ENCODE results near the gene NLGN1. TPM values are rescaled to one million over a fixed set of nuclear protein-coding genes. Genes with fewer than 3 reads are reported as not detected.

Gene NLGN1
- total RNA-seq, 3 donors from 2014 or later, result 0.43 to 14.3 (median 2.0) TPM

GRCh38 chr3:173938159-173938558, 540.6 kb downstream of the NLGN1 start:
- no peaks in the 10 kb centered on the region for H3K9me3 ChIP-seq
- no peak for DNase-seq
- intact Hi-C loops (cut with DNase I, micrococcal nuclease), result no loop called here
- no peak overlapping the region for H3K4me3 ChIP-seq
- ATAC-seq, result no peak
- TF ChIP-seq, protein P1, sequence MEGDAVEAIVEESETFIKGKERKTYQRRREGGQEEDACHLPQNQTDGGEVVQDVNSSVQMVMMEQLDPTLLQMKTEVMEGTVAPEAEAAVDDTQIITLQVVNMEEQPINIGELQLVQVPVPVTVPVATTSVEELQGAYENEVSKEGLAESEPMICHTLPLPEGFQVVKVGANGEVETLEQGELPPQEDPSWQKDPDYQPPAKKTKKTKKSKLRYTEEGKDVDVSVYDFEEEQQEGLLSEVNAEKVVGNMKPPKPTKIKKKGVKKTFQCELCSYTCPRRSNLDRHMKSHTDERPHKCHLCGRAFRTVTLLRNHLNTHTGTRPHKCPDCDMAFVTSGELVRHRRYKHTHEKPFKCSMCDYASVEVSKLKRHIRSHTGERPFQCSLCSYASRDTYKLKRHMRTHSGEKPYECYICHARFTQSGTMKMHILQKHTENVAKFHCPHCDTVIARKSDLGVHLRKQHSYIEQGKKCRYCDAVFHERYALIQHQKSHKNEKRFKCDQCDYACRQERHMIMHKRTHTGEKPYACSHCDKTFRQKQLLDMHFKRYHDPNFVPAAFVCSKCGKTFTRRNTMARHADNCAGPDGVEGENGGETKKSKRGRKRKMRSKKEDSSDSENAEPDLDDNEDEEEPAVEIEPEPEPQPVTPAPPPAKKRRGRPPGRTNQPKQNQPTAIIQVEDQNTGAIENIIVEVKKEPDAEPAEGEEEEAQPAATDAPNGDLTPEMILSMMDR (IDR thresholded peaks at IDR 0.05), result no peak
- no peaks in the 10 kb centered on the region for H3K4me1 ChIP-seq (ENCODE audit: low read depth)
- no peaks in the 10 kb centered on the region for H3K36me3 ChIP-seq (ENCODE audit: low read depth)

DNA sequence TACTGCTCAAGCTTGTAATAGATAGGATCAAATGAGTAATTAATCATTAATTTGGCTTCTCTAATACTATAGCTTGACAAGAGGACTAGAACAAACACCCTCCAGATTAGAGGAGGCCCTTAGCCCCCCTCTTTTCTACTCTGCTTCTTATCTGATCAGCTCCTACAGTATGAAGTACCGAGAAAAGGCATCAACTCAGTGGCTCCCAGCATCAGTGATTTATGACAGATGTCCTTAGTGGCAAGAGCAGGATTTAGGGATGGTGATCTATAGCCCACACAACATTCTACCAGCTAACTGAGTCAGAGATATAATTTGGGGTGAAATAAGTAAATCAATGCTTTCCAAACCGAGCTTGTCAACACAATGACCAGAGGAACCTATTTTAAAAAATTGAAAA, 541.1 kb downstream of the NLGN1 start:
- DNase-seq, result no peak
- Histone ChIP-seq H3K4me1 (ENCODE audit: low read depth) (no peaks in the 10 kb centered on the region), H3K4me3 (no peak overlapping the region), H3K9me3 (no peaks in the 10 kb centered on the region), H3K36me3 (ENCODE audit: low read depth) (no peaks in the 10 kb centered on the region)
- intact Hi-C loops (cut with DNase I, micrococcal nuclease), result no loop called here
- no peak for ATAC-seq
- TF ChIP-seq, protein P1 (IDR thresholded peaks at IDR 0.05), result no peak

DNA sequence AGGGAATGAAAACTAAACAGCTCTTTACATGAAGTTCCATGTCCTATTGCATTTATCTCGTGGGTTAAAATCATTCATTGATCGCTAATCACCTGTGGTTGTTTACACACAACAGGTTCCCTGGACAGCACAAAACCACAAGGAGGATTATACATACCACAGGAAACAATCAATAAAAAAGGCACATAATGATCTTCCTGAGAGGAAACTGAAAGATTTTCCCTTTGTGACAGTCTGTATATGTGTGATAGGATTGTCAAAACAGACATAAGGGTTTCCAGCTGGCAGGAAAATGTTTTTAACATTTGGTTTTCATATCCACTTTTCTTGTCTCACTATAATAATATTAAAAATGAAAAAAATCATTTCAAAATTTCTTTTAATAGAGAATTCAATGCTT, 541.8 kb downstream of the NLGN1 start:
- ATAC-seq (no peak), DNase-seq (no peak)
- intact Hi-C loops (cut with DNase I, micrococcal nuclease), result no loop called here
- H3K36me3 ChIP-seq (ENCODE audit: low read depth), result no peaks in the 10 kb centered on the region
- TF ChIP-seq, protein P1 (IDR thresholded peaks at IDR 0.05), result no peak
- no peak overlapping the region for H3K4me3 ChIP-seq
- H3K9me3 ChIP-seq, result no peaks in the 10 kb centered on the region
- H3K4me1 ChIP-seq (ENCODE audit: low read depth), result no peaks in the 10 kb centered on the region

GRCh38 chr3:173943264-173943663, 545.7 kb downstream of the NLGN1 start:
- intact Hi-C loops (cut with DNase I, micrococcal nuclease), result no loop called here
- ATAC-seq, result no peak
- no peaks in the 10 kb centered on the region for H3K36me3 ChIP-seq (ENCODE audit: low read depth)
- no peak for DNase-seq
- no peaks in the 10 kb centered on the region for H3K4me1 ChIP-seq (ENCODE audit: low read depth)
- no peak overlapping the region for H3K4me3 ChIP-seq
- no peaks in the 10 kb centered on the region for H3K9me3 ChIP-seq
- TF ChIP-seq, protein P1 (IDR thresholded peaks at IDR 0.05), result no peak

- H3K4me1 ChIP-seq (ENCODE audit: low read depth), result no peaks in the 10 kb centered on the region
- ATAC-seq (no peak), DNase-seq (no peak)
- H3K4me3 ChIP-seq, result no peak overlapping the region
- no peaks in the 10 kb centered on the region for H3K9me3 ChIP-seq
- no peaks in the 10 kb centered on the region for H3K36me3 ChIP-seq (ENCODE audit: low read depth)
- intact Hi-C loops (cut with DNase I, micrococcal nuclease), result no loop called here
- TF ChIP-seq, protein P1 (IDR thresholded peaks at IDR 0.05), result no peak
Observed at GRCh38 chr3:173945170-173945569, 547.6 kb downstream of the NLGN1 start.

DNA sequence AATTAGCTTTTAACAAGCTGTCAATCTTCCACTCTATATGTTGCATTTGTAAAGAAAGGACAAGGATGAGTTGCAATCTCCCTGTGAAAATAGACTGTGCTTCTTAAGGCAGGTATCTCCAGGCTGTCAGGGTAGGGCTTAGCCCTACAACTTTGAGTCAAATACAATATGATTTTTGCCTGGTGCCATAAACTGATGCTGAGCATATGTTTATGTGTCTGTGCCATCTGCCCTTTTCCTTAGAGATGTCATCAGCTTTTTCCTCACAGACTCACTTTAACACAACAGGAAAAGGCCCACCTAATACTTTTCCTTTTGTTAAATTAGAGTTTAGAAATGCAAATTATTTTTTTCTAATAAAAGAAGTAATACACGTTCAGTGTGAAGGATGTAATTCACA, 548.3 kb downstream of the NLGN1 start:
- Histone ChIP-seq H3K9me3 (no peaks in the 10 kb centered on the region), H3K4me1 (ENCODE audit: low read depth) (no peaks in the 10 kb centered on the region), H3K36me3 (ENCODE audit: low read depth) (no peaks in the 10 kb centered on the region), H3K4me3 (no peak overlapping the region)
- TF ChIP-seq, protein P1 (IDR thresholded peaks at IDR 0.05), result no peak
- ATAC-seq (no peak), DNase-seq (no peak)
- intact Hi-C loops (cut with DNase I, micrococcal nuclease), result no loop called here
